ENCODE data around the gene WDFY4.

Gene WDFY4

GRCh38 chr10:48767373-48768143, 82.9 kb downstream of the WDFY4 start:
- DNase-seq (ENCODE audit: insufficient read length, low spot score): no peak
- FAIRE-seq: no peak

GRCh38 chr10:48768144-48768766, 83.6 kb downstream of the WDFY4 start:
- no peak for FAIRE-seq
- DNase-seq (ENCODE audit: insufficient read length, low spot score): no peak

- FAIRE-seq (no peak), DNase-seq (ENCODE audit: insufficient read length, low spot score) (no peak)
These were observed 84.3 kb downstream of the WDFY4 start for GRCh38 chr10:48768926-48769325.

- no peak for FAIRE-seq
- no peak for DNase-seq (ENCODE audit: insufficient read length, low spot score)
These were observed 85.2 kb downstream of the WDFY4 start for GRCh38 chr10:48769706-48770435.

- FAIRE-seq (no peak), DNase-seq (ENCODE audit: insufficient read length, low spot score) (no peak)
These were observed 86.0 kb downstream of the WDFY4 start for GRCh38 chr10:48770561-48771089.

GRCh38 chr10:48771234-48771633, 86.6 kb downstream of the WDFY4 start:
- no peak for DNase-seq (ENCODE audit: insufficient read length, low spot score)
- FAIRE-seq: no peak

GRCh38 chr10:48772059-48772458, 87.4 kb downstream of the WDFY4 start:
- no peak for DNase-seq (ENCODE audit: insufficient read length, low spot score)
- no peak for FAIRE-seq

- no peak for DNase-seq (ENCODE audit: insufficient read length, low spot score)
- FAIRE-seq: no peak
These were observed 88.9 kb downstream of the WDFY4 start for GRCh38 chr10:48773580-48773979.

GRCh38 chr10:48774416-48775205, 89.9 kb downstream of the WDFY4 start:
- FAIRE-seq: no peak

GRCh38 chr10:48775206-48775517, 90.5 kb downstream of the WDFY4 start:
- FAIRE-seq (no peak), DNase-seq (ENCODE audit: insufficient read length, low spot score) (no peak)

More at GRCh38 chr10:48774416-48775205, 89.9 kb downstream of the WDFY4 start:
- no peak for DNase-seq (ENCODE audit: insufficient read length, low spot score)

- FAIRE-seq (no peak), DNase-seq (ENCODE audit: insufficient read length, low spot score) (no peak)
These were observed 91.4 kb downstream of the WDFY4 start for GRCh38 chr10:48776005-48776522.

- FAIRE-seq (no peak), DNase-seq (ENCODE audit: insufficient read length, low spot score) (no peak)
These were observed 91.9 kb downstream of the WDFY4 start for GRCh38 chr10:48776528-48776927.

GRCh38 chr10:48777110-48777509, 92.4 kb downstream of the WDFY4 start:
- FAIRE-seq: no peak
- no peak for DNase-seq (ENCODE audit: insufficient read length, low spot score)

GRCh38 chr10:48778193-48778857, 93.7 kb downstream of the WDFY4 start:
- FAIRE-seq: no peak

GRCh38 chr10:48779077-48779476, 94.4 kb downstream of the WDFY4 start:
- DNase-seq (ENCODE audit: insufficient read length, low spot score): no peak
- FAIRE-seq: no peak

More at GRCh38 chr10:48778193-48778857, 93.7 kb downstream of the WDFY4 start:
- no peak for DNase-seq (ENCODE audit: insufficient read length, low spot score)

GRCh38 chr10:48779546-48780152, 95.0 kb downstream of the WDFY4 start:
- FAIRE-seq: no peak

GRCh38 chr10:48780341-48780740, 95.7 kb downstream of the WDFY4 start:
- DNase-seq (ENCODE audit: insufficient read length, low spot score) (no peak), FAIRE-seq (no peak)

More at GRCh38 chr10:48779546-48780152, 95.0 kb downstream of the WDFY4 start:
- DNase-seq (ENCODE audit: insufficient read length, low spot score): no peak

- no peak for DNase-seq (ENCODE audit: insufficient read length, low spot score)
- FAIRE-seq: no peak
These were observed 97.7 kb downstream of the WDFY4 start for GRCh38 chr10:48782386-48782785.

GRCh38 chr10:48784031-48784430, 99.4 kb downstream of the WDFY4 start:
- FAIRE-seq (no peak), DNase-seq (ENCODE audit: insufficient read length, low spot score) (no peak)
